ENCODE data around the gene NR5A2. TPM values are rescaled to one million over a fixed set of nuclear protein-coding genes. Genes with fewer than 3 reads are reported as not detected.

NR5A2 gene
- total RNA-seq, 2 donors from 2014 or later, result 0.62 to 1.7 TPM

DNA sequence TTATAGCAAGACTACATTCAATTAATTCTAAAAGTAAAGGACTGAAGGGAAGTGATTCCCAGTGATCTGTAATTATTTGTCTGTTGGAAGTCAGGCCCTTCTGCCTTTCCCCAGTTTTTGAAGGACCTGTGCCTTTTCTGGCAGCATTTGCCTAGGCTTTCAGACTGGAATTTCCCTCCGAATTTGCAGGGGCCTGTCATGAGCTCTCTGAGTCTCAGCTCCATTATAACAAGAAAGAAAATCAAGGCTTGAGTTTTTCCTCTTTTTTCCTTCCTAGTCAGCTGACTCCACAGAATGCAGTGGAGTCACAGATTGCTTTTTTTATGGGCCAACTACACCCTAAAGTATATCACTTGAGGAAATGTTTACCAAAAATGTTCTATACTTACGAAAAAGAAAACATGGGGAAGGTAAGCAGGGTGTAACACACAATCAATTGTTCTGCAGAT lies 1.1 kb downstream of the NR5A2 start:
- H3K36me3 Mint-ChIP-seq (ENCODE audit: low read depth), result no peaks in the 10 kb centered on the region
- H3K9me3 Mint-ChIP-seq, result no peaks in the 10 kb centered on the region
- Histone ChIP-seq H3K9ac (ENCODE audit: extremely low read depth, low read length, poor library complexity, severe bottlenecking) (no peak overlapping the region), H3K9me3 (ENCODE audit: control insufficient read depth, low read length) (no peaks in the 10 kb centered on the region), H3K27me3 (ENCODE audit: control insufficient read depth, insufficient read depth, low read length, poor library complexity, severe bottlenecking) (peaks cover 45% of the 10 kb centered on the region), H3K36me3 (ENCODE audit: control insufficient read depth, insufficient read depth, low read length) (no peaks in the 10 kb centered on the region), H3K4me3 (ENCODE audit: low read length) (peak overlapping the region; percentile 90), H3K27ac (ENCODE audit: low read depth, low read length) (no peak overlapping the region), H3K4me1 (ENCODE audit: control insufficient read depth, insufficient read depth, low read length) (no peaks in the 10 kb centered on the region)
- DNase-seq, result peak; percentile 57
- H3K27me3 Mint-ChIP-seq (ENCODE audit: insufficient read depth), result peaks cover 26% of the 10 kb centered on the region
- no peak overlapping the region for H3K27ac Mint-ChIP-seq
- WGBS, 2 experiments (ENCODE audit: insufficient coverage in 1 of 2, insufficient read length in 1 of 2), result 0 to 15% methylated on average over 1 to 2 of the region's 2 CpGs
- no peak for TF ChIP-seq CTCF (conservative IDR thresholded peaks at IDR 0.05)
- peaks cover 9% of the 10 kb centered on the region for H3K4me1 Mint-ChIP-seq
- peak overlapping the region; percentile 73 for H3K4me3 Mint-ChIP-seq

DNA sequence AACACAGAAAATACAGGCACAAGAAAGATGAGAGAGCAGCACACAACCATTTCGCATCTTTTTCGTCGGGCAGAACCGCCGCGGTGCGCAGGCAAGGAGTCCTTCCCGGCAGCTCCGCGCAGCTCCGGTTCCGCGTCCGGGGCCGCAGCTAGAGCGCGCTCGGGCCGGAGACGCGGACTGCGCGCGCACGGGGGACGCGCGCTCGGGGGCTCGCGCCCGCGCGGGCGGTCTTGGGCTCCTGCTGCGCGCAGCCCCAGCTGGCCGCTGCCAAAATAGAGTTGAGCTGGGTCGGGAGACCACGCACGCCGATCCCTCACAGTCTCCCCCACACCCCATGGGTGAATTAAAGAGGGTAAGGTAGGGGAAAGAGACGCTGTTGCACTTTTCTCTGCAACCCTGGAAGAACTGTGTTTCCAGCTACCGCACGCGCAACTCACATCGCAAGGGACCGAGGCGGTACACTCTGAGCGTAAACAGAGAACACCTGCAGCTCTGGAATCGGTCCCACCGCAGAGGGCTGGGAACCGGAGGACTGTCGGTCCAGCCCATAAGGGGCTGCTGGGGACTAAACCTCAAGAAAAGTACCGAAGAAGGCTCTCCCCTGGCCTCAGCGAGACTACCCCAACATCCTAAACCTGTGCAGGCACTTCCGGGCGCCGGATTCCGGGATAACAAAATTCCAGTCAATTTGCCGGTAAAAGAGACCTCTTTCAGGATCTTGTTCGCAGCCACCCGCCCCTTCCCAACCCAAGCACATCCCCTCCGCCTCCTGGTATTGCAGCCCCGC lies 1.7 kb downstream of the NR5A2 start:
- Histone ChIP-seq H3K9ac (ENCODE audit: extremely low read depth, low read length, poor library complexity, severe bottlenecking) (no peak overlapping the region), H3K27me3 (ENCODE audit: control insufficient read depth, insufficient read depth, low read length, poor library complexity, severe bottlenecking) (peaks cover 52% of the 10 kb centered on the region), H3K4me3 (ENCODE audit: low read length) (peak overlapping the region; percentile 90), H3K9me3 (ENCODE audit: control insufficient read depth, low read length) (no peaks in the 10 kb centered on the region), H3K27ac (ENCODE audit: low read depth, low read length) (no peak overlapping the region), H3K36me3 (ENCODE audit: control insufficient read depth, insufficient read depth, low read length) (no peaks in the 10 kb centered on the region), H3K4me1 (ENCODE audit: control insufficient read depth, insufficient read depth, low read length) (no peaks in the 10 kb centered on the region)
- no peaks in the 10 kb centered on the region for H3K9me3 Mint-ChIP-seq
- no peak for TF ChIP-seq CTCF (conservative IDR thresholded peaks at IDR 0.05)
- H3K36me3 Mint-ChIP-seq (ENCODE audit: low read depth), result no peaks in the 10 kb centered on the region
- 1% methylated on average over 35 to 62 of the region's 65 CpGs for WGBS, 2 experiments (ENCODE audit: insufficient coverage in 1 of 2, insufficient read length in 1 of 2)
- H3K27ac Mint-ChIP-seq, result no peak overlapping the region
- peaks cover 23% of the 10 kb centered on the region for H3K27me3 Mint-ChIP-seq (ENCODE audit: insufficient read depth)
- H3K4me3 Mint-ChIP-seq, result peak overlapping the region; percentile 73
- peaks cover 9% of the 10 kb centered on the region for H3K4me1 Mint-ChIP-seq
- DNase-seq, result peak; percentile 85

DNA sequence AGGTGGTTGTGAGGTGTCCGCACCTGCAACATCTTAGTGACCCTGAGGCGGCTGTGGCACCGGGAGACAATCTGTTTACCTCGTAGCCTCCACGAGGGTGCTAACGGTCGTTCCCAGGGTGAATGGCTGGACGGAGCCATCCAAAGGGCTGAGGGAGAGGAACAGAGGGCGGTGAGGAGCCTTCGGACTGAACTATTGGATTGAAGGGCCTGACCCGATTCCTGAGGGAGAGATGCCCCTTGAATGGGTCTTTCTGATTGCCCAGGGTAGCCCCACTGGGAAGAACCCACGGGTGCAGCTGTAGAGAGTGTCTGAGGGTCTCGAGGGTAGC lies 2.3 kb downstream of the NR5A2 start:
- no peaks in the 10 kb centered on the region for H3K9me3 Mint-ChIP-seq
- Histone ChIP-seq H3K4me1 (ENCODE audit: control insufficient read depth, insufficient read depth, low read length) (no peaks in the 10 kb centered on the region), H3K27me3 (ENCODE audit: control insufficient read depth, insufficient read depth, low read length, poor library complexity, severe bottlenecking) (peaks cover 57% of the 10 kb centered on the region), H3K4me3 (ENCODE audit: low read length) (peak overlapping the region; percentile 90), H3K9ac (ENCODE audit: extremely low read depth, low read length, poor library complexity, severe bottlenecking) (no peak overlapping the region), H3K36me3 (ENCODE audit: control insufficient read depth, insufficient read depth, low read length) (no peaks in the 10 kb centered on the region), H3K27ac (ENCODE audit: low read depth, low read length) (no peak overlapping the region), H3K9me3 (ENCODE audit: control insufficient read depth, low read length) (no peaks in the 10 kb centered on the region)
- peaks cover 9% of the 10 kb centered on the region for H3K4me1 Mint-ChIP-seq
- no peak for DNase-seq
- 17 to 26% methylated on average over 11 to 13 of the region's 13 CpGs for WGBS, 2 experiments (ENCODE audit: insufficient coverage in 1 of 2, insufficient read length in 1 of 2)
- no peaks in the 10 kb centered on the region for H3K36me3 Mint-ChIP-seq (ENCODE audit: low read depth)
- TF ChIP-seq CTCF (conservative IDR thresholded peaks at IDR 0.05), result no peak
- H3K4me3 Mint-ChIP-seq, result peak overlapping the region; percentile 73
- no peak overlapping the region for H3K27ac Mint-ChIP-seq
- peaks cover 22% of the 10 kb centered on the region for H3K27me3 Mint-ChIP-seq (ENCODE audit: insufficient read depth)
